Activated gamma-delta T cell (primary cell): Measurements from ENCODE around the gene GP9.

Experiments
- DNase-seq: peaks from one replicate; lab custom pipeline; 2025; lab: John Stamatoyannopoulos, UW
- total RNA-seq, 2 donors: gene quantifications; one replicate each; lab custom pipeline; 2026; lab: John Stamatoyannopoulos, UW

The GP9 gene
- total RNA-seq = 0 reads per million in 2 donors

- no peak for DNase-seq
Measured at GRCh38 chr3:129060276-129061022, at the start of gene GP9. Gene GP9 (plus strand): TSS chr3:129060779. CDS start chr3:129061740, 961 bp downstream.

GRCh38 chr3:129013491-129013891 is 47.1 kb upstream of the GP9 start:
- DNase-seq = no peak

- DNase-seq = no peak
Measured at GRCh38 chr3:129014148-129014547, 46.4 kb upstream of the GP9 start.

GRCh38 chr3:129014793-129015345 is 45.7 kb upstream of the GP9 start:
- no peak for DNase-seq

GRCh38 chr3:129015388-129016105 is 45.0 kb upstream of the GP9 start:
- DNase-seq = peak; percentile 23

GRCh38 chr3:129016356-129016719 is 44.2 kb upstream of the GP9 start:
- peak; percentile 23 for DNase-seq

- DNase-seq = no peak
Measured at GRCh38 chr3:129016720-129017483, 43.7 kb upstream of the GP9 start.

GRCh38 chr3:129017484-129017899 is 43.1 kb upstream of the GP9 start:
- no peak for DNase-seq

GRCh38 chr3:129018271-129018670 is 42.3 kb upstream of the GP9 start:
- DNase-seq = no peak

- no peak for DNase-seq
Measured at GRCh38 chr3:129018751-129019150, 41.8 kb upstream of the GP9 start.

- no peak for DNase-seq
Measured at GRCh38 chr3:129019266-129019665, 41.3 kb upstream of the GP9 start.

GRCh38 chr3:129020691-129021090 is 39.9 kb upstream of the GP9 start:
- DNase-seq = no peak

- no peak for DNase-seq
Measured at GRCh38 chr3:129021140-129021551, 39.4 kb upstream of the GP9 start.

GRCh38 chr3:129022114-129023007 is 38.2 kb upstream of the GP9 start:
- no peak for DNase-seq

- DNase-seq = no peak
Measured at GRCh38 chr3:129023008-129023358, 37.6 kb upstream of the GP9 start.

- DNase-seq = no peak
Measured at GRCh38 chr3:129023909-129024308, 36.7 kb upstream of the GP9 start.

- no peak for DNase-seq
Measured at GRCh38 chr3:129025108-129025507, 35.5 kb upstream of the GP9 start.

GRCh38 chr3:129025691-129026435 is 34.7 kb upstream of the GP9 start:
- no peak for DNase-seq

- DNase-seq = peak; percentile 84
Measured at GRCh38 chr3:129026728-129027543, 33.6 kb upstream of the GP9 start.

GRCh38 chr3:129027544-129027880 is 33.1 kb upstream of the GP9 start:
- DNase-seq = no peak
